ENCODE measurements around the gene GREM1.

GREM1 gene

GRCh38 chr15:32732574-32733157, 14.9 kb downstream of the GREM1 start:
- DNase-seq: no peak

GRCh38 chr15:32733281-32733680, 15.5 kb downstream of the GREM1 start:
- DNase-seq: no peak

DNA sequence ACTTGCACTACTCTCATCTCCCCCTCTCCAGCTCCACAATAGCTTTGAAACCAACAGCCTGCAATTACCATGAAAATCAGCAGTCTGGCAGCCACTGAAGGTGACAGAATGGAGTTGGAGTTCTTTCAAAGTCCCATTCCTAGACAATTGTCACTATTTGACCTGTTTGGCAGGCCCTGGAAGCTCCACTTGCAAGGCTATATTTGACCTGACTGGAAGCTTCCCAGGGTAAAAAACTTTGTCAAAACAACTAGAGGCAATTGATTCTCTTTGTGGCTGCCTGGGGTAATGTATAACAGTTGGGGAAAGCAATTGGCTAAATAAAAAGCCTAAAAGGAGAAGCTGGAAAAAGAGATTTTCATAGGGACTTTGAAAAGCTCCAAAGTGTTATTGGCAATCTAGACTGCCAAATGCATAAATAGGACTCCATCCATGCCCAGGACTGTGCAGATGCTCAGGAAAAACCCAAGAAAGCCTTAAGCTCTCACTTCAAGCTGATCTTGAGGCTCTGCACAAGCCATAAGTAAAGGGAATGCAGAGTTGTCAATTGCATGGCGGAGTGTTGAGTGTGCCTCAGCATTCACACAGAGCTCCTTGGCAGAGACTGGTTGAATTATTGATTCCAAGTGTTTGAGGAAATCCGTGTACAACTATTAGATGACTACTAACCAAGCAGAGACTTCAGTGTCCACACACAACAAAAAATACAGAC, 18.3 kb downstream of the GREM1 start:
- DNase-seq: no peak

DNA sequence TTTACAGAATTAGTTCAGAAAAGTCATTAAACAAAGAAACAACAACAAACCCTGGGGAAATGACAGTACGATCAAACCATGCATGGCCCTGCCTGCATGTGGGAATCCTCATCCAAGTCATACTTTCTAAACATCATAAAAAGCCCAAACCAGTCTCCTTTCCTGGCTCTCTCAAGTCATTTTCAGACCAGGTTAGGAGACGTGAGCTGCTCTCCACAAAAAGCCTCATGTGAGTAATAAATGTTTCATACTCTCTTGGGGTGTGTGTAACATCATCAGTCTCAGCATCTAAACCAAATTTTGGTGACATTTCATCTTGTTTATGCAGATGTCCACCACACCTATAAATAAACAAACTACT, 18.9 kb downstream of the GREM1 start:
- no peak for DNase-seq

DNA sequence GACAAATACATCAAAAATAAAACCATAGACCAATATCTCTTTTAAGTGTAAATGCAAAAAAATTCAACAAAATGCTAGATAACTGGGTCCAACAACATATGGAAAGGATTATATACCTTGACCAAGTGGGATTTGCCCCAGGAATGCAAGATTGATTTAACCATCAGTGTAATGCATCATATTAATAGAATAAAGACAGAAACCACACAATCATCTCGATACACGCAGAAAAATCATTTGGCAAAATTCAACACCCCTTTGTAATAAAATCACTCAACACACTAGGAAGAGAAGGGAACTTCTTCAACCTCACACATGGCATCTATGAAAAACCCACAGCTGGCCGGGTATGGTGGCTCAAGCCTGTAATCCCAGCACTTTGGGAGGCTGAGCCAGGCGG, 19.5 kb downstream of the GREM1 start:
- no peak for DNase-seq

DNA sequence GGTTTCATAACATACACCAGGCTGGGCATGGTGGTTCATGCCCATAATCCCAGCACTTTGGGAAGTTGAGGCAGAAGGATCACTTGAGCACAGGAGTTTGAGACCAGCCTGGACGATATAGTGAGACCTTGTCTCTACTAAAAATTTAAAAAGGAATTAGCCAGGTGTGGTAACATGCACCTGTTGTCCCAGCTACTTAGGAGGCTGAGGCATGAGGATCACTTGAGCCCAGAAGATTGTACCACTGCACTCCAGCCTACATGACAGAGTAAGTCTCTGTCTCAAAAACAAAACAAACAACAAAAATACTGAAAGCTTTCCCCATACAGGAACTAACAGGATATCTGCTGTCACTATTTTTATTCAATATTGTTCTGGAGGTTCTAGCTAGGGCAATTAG, 20.9 kb downstream of the GREM1 start:
- no peak for DNase-seq

GRCh38 chr15:32739522-32740063, 21.8 kb downstream of the GREM1 start:
- no peak for DNase-seq

GRCh38 chr15:32743411-32744140, 25.8 kb downstream of the GREM1 start:
- no peak for DNase-seq

GRCh38 chr15:32746116-32746857, 28.5 kb downstream of the GREM1 start:
- DNase-seq: no peak

DNA sequence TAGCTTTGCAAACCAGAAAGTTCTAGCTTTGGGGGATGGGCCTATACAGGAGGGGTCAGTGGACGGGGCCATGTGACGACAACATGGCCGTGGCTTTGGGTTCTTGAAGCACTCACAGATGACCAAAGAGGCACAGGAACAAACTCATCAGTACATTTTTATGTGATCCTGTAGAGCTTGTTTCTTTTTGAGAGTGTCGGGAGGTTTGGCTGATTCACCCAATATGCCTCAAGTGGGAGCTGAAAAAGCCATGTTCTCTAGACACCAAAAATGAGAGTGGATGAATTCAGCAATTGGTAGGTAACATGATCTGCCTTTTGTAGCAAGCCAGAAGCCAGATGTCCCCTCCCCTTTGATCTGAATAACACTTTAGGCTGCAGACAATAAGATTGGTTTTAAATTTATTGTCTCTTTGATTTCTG, 30.1 kb downstream of the GREM1 start:
- DNase-seq: no peak

GRCh38 chr15:32750979-32751378, 33.2 kb downstream of the GREM1 start:
- DNase-seq: no peak

DNA sequence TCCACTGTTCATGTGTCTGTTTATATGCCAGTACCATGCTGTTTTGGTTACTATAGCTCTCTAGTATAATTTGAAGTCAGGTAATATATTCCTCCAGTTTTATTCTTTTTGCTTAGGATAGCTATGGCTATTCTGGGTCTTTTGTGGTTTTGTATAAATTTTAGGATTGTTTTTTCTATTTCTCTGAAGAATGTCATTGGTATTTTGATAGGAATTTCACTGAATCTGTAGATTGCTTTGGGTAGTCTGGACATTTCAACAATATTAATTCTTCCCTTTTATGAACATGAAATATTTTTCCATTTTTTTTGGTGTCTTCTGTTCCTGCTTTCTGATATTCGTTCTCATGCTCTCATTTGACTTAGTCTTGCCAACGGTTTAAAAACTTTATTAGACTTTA, 39.6 kb downstream of the GREM1 start:
- no peak for DNase-seq

- DNase-seq: no peak
These were observed 45.5 kb downstream of the GREM1 start for GRCh38 chr15:32763295-32763694.

DNA sequence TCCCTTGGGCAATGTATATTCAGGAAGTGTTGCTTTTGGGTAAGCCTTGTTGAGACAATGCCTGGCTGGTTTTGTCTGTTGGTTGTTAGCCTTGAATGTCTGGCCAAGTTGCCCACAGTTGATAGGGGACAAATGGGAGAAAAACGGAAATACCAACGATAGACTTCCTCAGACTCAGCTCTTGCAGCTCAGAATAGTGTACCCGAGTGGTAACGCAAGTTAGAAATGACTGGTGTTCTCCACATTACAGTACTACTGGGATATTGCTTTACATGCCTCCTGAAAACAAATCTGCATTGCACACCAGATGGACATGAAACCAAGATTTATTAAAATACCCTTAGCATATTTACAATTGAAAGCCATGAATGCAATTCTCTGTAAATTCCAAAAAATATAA, 47.4 kb downstream of the GREM1 start:
- no peak for DNase-seq

DNA sequence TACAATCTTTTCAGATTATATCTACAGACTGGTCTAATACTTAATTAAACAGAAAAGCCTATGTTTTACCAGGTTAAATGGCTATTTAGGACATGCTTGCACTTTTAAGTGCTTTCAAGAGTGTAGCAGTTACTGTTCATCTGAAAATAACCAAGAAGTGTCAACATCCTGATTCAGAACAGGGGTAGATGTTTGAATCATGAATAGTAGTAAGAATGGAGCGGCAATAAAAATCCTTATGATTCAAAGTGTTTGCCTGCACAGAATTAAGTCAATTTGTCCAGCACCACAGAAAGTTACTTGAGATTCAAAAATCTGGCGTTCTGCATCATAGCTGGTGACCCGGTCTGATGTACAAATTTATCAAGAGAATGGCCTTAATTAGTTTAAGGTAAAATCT, 48.3 kb downstream of the GREM1 start:
- DNase-seq: no peak

DNA sequence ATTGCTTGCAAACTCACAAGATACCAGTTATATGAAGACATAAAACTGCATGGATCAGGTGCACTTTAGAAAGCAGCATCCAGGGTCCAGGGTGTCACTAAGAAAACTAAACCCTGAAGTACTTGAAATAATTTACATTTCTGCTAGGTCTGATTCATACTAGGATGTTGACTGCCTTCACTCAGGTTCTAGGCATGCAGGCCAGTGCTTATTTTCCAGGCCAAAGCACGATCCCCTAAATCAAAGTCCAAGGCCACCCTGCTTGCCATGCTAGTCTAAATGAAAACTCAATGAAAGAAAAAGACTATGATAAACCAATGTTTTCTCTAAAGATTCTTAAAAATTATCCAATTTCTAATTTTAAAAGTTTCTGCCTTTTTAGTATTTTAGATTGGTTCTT, 49.4 kb downstream of the GREM1 start:
- no peak for DNase-seq

DNA sequence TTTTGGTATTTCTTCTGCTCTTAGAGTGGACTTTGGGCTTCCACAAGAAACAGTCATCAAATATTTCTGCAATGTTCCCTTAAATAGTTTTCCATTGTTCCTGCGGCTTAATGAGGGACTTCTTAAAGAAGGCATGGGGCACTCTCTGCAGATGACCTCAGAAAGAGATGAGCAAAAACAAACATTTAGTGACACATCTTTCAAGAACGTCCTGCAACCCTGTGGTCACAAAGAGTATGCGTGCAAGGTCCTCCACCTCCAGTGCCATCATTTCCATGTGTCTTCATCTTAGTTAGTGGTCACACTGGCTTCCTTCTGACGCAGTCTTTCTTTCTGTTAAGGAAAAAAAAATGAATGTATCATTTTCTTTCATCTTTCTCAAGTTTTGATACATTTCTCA, 56.2 kb downstream of the GREM1 start:
- no peak for DNase-seq

- DNase-seq: no peak
These were observed 57.3 kb downstream of the GREM1 start for GRCh38 chr15:32775103-32775502.

DNA sequence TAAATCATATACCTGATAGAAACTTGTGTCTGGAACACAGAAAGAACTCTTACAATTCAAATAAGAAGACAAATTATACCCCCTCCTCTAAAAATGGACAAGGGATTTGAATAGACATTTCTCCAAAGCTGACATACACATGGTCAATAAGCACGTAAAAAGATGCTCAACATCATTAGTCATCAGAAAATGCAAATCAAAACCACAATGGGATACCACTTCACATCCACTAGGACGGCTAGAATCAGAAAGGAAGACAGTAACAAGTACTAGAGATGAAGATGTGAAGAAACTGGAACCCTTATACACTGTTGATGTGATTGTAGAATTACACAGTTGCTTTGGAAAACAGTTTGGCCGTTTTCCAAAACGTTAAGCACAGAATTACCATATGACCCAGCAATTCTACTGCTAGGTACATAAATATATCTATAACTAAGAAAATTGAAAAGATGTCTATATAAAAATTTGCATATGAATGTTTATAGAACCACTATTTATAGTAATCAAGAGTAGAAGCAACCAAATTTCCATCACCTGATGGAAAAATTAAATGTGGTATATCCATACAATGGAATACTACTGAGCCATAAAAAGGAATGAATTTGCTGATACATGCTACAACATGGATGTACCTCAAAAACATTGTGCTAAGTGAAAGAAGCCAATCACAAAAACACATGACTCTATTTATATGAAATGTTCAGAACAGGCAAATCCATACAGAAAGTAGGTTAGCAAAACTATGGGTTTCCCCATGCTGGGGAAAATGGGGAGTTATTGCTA, 60.8 kb downstream of the GREM1 start:
- DNase-seq: no peak

DNA sequence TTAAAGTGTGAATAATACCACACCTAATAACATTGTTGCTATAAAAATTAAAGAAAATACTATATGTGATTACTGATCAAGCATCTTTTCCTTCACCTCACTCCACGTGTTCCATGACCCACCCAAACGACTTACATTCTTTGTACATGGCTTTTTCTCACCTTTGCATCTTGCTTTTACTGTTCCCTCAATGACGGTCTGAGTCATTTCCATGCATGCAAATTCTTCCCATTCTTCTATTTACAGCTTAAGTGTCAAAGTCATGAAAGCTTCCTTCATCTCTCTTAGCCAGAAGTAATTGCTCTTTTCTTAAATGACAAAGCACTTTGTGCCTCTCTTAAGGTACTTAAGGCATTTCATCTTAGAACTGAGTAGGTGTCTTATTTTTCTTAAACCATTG, 64.0 kb downstream of the GREM1 start:
- DNase-seq: no peak

DNA sequence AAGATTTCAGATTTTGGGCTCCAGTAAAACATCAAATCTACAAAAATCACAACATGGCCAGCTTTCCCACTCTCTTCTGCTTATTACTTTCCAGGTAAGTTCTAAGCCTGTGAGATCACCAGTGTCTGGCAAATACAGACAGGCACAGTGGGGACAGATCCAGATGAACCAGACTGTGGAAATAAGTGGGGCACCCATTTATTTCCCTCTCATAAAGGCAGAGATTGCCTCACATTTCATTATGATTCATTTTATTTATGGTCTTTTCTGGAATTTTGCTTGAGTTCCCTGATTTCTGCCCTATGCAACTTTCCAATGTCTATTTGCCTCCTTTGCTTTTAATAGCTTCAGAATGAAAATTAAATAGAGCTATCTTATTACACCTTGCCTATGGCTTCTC, 66.8 kb downstream of the GREM1 start:
- DNase-seq: no peak

- DNase-seq: no peak
These were observed 69.1 kb downstream of the GREM1 start for GRCh38 chr15:32786906-32787305.

GRCh38 chr15:32787949-32788348, 70.1 kb downstream of the GREM1 start:
- DNase-seq: no peak

Data from stimulated activated CD4-positive, alpha-beta T cell treated with anti-CD3 and anti-CD28 coated beads, Interleukin-4, amount 100 ng/mL, for 24 hours (primary cell).